OCI-M2 (cell line): ENCODE data around the gene CLEC16A.

Experiments
- DNase-seq: peaks from one replicate; lab custom pipeline; 2025; ENCODE audit not compliant: unreplicated experiment; lab: John Stamatoyannopoulos, UW

Gene CLEC16A

DNA sequence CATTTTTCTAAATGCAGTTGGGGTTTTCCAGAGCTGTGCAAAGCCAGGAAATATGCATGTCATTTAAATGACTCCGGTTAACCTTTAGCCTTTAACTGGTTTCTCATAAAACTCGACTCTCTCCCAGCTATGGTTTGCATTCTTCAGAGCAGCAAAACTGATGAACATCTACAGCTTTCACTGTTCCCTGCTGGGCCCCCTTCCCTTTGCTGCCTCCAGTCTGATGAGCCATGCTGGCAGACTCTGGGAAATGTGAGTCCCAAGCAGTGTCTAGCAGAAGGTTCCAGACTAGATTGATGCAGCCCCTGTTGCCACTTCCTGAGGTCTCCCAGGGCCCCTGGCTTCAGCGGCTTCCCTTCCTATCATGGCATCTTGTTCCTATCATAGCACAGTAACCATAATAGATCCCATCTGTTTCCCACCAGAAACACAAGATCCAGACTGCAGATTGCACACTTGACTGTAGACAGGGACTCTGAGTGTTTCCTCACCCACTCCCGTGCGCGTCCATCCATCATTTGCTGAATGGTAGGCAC, 135.4 kb downstream of the CLEC16A start:
- DNase-seq = no peak

DNA sequence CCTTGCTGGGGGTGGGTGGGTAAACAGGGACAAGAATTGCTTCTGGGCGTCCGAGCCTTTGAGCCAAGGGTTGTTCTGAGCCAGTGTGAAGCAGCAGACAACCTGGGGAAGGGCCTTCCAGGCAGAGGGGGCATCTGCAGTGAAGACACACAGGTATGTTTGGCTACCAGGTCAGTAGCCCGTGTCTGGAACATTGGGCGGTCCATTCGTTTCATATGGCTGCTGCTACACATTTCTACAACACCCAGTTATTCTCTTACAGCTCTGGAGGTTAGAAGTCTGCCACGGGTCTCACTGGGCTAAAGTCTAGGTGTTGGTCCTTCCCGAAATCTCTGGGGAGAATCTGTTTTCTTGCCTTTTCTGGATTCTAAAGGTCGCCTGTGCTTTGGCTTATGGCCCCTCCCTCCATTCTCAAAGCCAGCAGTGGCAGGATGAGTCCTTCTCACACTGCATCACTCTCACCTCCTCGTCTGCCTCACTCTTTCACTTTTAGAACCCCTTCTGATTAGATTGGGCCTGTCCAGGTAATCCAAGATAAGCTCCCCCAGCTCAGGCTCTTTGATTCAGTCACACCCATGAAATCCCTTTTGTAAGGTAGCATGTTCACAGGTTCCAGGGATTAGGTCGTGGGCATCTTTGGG, 136.1 kb downstream of the CLEC16A start:
- DNase-seq = no peak

DNA sequence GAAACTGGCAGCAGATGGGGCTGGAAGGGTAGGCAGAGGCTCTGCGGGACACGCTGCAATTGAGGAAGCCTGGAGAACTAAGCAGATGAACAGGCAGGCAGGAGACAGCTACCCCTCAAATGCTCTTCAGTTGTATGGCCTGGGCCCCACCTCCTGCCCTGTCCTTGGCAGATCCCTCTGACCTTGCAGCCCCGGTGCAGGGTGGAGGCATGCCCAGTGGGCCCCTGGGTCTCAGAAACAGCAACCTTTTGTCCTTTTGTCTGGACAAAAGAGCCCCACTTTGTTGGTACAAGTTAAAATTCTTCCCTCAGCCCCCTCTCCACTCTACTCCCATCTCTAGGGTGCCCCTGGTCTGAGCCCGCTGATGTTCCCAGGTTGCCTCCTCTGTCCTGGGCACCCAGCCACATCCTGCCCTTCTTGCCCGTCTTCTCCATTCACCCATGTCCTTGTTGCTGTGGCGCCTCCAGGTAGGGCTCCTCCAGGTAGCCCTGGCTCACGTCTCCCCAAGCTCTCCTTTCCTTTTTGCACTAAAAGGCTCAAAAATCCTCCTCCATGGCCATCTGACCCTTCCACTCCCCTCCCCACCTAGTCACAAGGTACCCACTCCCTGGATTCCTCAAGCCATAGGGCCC, 136.8 kb downstream of the CLEC16A start:
- no peak for DNase-seq

DNA sequence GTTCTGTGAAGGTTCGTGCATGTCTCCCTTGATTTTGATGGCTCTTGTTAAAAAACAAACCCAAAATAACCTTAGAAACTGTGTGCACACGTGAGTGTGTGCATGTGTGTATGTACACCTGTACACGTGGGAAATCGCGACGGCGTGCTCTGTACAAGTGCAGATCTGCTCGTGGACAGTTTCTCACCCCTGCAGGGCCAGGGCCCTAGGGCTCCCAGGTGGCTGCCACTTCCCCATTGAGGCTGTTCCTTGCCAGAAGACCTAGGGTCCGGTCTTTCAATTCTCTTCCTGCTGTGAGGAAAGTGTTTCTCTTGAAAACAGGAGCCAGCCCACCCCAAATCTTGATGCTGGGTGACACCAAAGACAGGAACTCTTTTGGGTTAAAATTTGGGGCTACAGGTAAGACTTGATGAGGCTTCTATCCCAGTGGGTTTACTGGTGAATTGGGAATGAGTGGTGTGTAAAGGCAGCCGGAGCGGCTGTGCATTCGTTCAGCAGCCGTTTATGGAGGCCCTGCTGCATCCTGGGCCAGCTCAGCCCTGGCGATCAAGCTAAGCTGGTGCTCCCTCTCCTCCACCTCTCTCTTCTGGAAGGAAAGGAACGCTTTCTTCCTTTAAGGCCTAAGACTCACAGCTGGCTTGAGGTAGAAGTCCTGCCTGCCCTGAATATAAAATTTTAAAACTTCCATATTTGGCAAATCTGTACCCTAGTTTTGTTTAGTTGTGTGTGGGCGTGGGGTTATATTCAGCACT, 137.9 kb downstream of the CLEC16A start:
- no peak for DNase-seq

DNA sequence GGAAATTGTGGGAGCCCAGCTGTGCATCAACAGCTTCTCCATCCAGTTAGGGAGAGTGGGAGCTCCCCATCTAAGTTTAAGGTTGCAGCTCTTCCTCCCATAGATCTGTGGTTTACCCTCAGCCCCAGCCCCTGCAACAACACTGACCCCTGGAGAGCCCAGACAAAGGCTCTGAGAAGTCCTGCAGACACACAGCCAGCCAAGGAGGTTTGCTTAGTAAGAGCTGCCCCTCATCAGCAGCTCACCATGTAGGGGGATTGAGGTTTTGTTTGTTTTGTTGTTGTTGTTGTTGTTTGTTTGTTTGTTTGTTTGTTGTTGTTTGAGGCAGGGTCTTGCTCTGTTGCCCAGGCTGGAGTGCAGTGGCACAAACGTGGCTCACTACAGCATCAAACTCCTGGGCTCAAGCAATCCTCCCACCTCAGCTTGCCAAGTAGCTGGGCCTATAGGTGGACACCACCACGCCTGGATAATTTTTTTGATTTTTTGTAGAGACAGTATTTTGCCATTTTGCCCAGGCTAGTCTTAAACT, 138.6 kb downstream of the CLEC16A start:
- DNase-seq = no peak

DNA sequence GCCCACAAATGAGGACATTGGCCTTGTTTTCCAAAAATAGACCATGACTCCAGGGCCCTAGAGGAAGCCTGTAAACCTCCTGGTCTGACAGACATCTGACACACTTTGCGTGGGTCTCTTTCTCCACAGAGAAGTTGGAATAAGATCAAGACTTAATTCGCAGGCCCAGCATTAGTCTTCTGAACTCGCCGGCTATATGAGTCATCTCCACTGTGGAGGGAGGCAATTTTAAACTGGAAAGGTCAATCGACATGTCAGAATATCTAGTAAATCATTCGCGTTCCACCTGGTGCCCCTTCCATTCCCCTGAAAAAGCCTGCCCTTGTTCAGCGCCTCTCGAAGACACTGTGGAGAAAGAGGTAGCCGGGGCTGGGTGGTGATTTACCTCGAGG, 140.1 kb downstream of the CLEC16A start:
- no peak for DNase-seq

DNA sequence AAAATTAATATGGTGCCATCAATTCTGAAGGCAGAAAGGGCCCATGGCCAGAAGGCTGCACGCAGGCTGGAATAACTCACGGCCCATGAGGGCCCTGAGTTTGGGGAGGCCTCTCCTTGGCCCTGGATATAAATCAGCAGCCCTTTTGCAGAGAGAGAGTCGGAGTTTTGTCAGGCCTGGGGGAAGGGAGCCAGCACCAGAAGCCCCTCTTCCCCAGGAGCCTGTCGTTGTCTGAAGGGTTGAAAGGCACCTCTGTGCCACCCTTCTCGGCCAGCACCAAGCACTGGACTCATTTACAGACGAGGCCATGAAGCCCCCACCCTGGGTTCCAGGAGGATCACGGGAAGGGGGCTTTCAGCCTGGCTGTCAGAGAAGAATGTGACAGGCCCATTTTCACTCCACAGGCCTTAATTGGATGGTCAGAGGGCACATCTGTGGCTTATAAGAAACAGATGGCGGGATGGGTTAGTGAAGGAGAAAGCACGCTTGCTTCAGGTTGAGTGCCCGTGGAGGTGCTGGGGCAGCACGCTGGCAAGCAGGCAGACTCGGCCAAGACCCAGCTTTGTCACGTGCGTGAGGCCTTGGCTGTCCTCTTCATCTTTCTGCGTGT, 140.6 kb downstream of the CLEC16A start:
- no peak for DNase-seq

DNA sequence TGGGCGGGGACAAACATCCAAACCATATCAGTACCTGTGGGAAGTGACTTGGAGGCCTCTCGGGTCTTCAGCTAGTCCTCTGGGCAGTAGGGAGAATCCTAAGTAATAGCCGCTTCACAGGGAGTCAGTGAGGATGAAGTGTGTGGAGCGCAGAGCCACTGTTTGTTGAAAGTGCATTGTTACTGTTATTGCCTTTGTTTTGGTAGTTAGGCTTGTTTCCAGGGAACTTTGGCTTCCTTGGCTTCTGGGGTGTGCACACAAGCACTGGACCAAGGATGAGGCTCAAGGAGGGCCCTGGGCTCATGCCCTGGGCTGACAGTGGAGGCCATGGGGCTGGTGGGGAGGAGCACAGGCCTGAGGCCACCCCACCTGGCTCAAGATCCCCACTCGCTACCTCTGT, 141.6 kb downstream of the CLEC16A start:
- DNase-seq = no peak

DNA sequence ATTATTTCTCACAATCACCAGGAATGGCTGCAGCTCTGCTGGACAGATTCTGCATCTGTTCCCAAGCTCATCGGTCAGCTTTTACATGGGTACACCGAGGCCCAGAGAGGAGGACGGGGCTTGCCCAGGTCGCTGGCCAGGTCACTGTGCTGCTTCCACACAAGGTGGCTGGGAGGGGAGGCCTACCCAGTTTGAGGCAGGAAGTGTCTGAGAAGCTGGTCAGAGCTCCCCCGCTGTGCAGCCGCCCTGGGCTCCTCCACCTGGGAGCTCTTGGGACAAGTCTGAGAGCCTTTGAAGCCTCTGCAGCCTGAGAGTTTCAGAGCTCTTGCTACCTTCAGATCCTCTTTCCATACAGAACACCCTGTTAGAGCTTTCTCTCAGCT, 143.3 kb downstream of the CLEC16A start:
- DNase-seq = no peak

DNA sequence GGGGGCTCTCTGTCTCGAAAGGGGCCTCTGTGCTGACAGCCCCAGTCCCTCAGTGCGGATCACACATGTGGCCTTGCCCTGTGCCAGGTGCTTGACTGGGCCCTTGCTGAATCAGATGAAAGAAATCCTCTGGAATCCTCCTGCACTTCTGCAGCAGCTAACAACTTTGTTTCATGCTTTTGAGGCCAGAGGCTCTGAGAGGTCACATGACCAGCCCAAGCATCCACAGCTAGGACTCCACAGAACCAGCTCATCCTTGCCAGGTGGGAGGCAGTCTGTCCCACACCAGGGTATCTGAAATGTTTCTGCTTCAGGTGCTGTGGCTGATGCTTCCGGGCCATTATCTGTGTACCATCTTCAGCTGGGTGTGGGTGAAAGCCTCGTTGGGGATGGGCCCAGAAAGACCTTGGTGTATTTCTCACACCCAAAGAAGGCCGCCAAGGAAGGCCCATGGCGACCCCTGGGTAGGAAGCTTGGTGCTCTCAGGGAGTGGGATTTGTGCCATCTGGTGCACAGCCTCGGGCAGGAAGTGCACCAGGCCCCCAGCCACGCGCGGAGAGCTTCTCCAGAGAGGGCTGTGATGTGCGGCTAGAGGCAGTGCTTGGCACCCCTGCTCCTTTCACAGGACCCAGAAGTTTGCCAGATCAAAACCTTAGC, 143.8 kb downstream of the CLEC16A start:
- DNase-seq = no peak

DNA sequence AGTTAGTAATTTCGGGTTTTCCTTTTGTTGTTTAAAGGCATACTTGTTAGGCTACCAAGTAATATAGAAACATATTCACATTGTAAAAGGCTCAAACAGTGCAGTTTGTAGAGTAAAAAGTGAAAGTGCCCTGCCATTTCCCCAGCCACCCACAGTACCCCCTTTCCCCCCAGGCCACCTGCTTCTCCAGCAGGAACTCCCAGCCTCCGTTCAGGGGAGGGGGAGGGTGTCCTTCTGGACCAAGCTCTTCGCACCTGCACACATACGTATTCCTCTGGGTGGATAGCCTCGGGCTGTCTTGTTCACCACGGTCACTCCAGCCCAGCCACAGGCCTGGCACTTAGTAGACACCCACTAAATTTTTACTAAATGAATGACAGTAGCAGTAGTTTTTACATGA, 144.5 kb downstream of the CLEC16A start:
- no peak for DNase-seq

DNA sequence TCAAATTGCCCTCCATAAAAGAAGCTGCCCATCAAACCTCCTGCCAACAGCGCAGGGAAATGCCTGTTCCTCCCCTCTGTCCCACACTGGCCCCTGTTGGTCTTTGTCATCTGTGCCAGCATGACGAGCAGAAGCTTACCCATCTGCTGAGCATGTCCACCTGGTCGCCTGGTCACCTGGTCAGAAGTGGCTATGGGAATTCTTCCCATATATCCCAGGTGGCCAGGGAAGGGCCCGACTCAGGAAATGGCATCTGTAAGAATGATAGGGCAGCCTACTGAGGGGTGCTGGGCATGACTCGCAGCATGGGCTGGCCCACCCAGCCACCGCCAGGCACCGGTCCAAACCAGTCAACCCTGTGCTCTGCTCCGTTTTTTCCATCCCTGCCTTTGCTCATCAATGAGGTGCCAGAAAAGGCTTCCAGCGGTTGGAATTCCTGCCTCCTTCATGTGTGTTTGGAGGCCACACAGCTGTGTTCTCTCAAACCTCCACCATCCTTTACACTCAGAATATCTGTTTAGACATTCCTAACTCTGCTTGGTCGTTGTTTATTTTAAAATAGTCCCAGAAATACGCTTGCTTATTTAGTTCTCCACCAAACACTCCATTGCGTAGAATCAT, 145.2 kb downstream of the CLEC16A start:
- DNase-seq = no peak

DNA sequence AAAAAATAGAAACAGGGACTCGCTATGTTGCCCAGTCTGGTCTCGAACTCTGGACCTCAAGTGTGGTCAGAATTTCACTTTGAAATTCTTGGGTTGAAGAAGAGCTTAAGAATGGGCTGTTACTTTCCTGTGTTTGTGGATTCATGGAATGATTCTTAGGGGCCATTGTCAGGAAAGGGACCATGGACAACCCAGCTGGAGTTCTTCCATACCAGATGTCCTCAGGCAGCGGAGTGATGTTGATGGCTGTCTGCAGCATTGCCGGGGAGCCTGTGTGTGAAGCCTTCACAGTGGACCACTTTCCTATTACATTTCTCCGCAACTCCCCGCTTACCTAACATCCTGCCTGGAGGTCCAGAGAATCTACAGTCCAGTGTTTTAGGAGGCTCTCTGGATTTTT, 145.9 kb downstream of the CLEC16A start:
- DNase-seq = no peak

DNA sequence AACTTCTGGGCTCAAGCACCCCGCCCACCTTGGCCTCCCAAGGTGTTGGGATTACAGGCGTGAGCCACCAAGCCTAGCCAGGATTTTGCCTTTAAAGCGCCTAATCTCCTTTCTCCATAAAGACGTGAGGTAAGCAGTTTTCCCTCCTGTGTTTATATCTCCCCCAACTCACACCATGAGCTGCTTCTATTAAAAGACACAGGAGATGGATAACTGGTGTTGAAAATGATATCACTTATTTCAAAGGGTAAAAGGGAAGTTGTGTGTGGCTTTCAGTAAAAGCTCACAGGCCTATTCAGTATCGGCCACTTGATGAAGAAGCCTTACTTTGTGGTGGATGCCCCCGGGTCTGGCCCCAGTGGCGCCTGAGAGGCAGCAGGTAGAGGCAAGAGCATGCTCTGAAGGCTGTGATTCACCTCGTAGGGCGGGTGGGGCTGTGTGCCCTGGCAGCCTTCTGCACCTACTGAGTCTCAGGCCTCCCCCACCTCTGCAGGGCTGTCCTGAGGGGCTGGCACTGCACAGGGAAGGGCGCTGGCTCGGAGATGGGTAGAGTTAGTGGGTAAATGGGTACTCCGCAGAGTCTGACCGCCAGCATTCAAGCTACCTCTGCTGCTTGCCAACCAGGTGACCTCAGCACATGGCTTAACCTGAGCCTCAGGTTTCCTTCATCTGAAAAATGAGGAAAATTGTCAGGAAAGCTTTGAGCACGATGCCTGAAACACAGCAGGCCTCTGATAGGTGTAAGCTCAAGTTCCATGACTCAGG, 146.8 kb downstream of the CLEC16A start:
- no peak for DNase-seq

DNA sequence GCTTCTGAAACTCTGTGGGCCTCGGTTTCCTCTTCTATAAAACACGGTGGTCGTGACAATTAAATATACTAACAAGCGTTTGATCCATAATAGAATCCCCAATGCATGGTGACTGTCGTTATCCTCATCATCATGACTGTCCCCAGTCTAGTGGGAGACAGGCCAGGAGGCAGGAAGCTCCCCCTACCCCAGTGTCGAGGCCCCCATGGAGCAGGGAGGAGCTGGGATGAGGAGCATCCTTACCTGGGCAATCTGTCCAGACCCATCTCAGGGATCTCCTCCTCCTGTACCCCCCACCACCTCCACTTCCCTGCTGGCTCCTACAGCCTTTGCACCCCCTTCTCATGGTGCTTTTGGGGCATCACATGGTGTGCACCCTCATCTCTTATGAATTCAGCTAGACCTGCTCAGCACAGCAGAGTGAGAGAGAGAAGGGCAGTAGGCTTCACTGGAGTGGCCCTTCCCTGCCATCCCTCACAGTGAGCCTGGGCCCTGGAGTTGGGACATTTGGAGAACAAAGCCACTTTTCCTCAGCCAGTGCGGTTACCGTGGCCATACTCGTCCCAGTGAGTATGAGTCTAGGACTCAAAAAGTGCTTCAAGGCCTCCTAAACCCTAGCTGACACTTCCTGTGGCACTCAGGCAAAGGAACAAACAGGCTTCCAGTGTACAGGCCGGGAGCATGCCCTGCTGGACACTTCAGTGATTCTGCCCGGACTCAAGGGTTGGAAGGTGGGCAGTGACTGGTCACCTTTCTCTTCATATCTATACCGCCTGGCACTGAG, 148.6 kb downstream of the CLEC16A start:
- no peak for DNase-seq

DNA sequence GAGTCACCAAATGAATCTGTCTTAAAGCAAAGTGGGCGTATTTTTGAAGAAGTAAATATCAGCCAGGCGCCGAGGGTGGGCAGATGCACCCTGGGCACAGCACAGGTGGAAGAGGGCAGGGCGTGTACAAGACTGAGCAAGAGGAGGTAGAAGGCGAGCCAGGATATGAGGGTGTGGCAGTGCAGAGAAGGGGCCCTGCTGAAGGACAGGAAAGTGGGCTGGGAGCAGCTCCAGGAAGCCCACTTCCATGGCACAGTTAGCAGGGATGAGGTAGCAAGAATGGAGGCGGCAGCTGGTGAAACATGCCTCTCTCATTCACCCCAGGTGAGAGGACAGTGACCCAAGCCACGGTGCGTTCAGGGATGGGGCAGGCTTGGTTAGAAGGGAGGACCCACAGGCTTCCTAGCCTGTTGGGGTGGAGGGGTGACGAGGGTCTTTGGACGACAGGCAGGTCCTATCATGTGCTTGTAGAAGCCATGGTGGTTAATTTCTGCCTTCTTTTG, 149.3 kb downstream of the CLEC16A start:
- no peak for DNase-seq

DNA sequence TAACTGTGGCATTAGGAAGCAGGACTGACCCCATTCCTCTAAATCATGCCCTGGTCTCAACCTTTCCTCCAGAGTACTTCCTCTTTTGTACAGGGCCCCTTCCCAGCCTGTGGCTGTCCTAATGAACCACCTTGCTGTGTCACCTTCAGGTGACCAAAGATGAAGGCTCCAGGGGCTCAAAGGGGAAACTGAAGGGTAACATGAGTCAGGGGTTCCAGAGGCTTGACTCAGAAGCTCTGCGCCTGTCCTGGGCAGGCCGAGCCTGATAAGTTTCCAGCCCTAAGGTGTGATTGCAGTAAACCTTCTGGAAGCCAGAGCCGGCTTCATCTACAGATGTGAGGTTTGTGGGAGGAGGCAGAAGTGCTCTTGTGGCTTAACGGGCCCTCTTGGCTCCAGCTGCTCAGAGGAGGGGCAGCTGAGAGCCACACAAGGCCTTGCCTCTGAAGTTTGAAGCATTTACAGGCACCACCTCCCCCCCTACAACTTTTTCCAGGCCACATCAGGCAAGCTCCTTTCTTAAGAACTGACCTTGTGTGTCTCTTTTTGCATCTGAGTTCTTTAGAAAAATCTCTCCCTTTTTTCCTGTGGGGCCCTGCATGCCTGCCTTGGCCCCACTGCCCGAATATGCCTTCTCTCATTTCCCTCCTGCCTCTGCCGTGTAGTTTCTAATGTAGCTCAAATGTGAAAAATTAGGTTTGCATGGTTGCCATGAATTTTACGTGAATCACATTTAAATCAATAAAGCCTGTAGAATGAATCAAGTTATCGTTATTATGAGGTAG, 149.9 kb downstream of the CLEC16A start:
- no peak for DNase-seq
